GM18520 (cell line): ENCODE measurements around the gene IQGAP1.
"Not testable (repeated sequence)": the region's sequence is repeated elsewhere in the genome, so short reads cannot be mapped to it uniquely, and the experiment has no call there.

Source experiments
- ATAC-seq: cut with Tn5 transposase; IDR thresholded peaks from one replicate; pipeline ENCODE4 v1.9.1; 2021; ENCODE audit not compliant: unreplicated experiment

IQGAP1 gene

DNA sequence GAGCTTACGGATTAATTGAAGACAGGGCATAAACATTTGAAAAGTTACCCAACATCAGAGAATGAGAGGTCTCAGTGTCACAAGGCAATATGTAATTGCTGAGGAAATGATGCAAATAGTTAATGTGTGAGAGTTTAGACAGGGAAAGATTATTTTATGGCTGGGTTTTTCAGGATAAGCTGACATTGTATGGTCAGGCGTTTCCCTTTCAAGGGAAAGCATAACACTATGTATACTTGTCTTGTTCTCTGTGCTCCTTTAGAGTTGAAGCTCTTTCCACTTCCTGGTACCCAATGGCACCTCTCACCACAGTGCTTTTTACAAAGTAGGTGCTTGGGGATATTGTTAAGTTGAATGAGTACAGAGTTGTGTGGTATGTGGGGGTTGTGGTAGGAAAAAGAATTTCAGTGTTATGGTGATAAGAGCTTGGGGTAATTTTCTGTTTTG, 19.9 kb downstream of the IQGAP1 start:
- peak; percentile 59 for ATAC-seq

- ATAC-seq, result no peak
Measured at GRCh38 chr15:90408657-90409056, 20.6 kb downstream of the IQGAP1 start.

DNA sequence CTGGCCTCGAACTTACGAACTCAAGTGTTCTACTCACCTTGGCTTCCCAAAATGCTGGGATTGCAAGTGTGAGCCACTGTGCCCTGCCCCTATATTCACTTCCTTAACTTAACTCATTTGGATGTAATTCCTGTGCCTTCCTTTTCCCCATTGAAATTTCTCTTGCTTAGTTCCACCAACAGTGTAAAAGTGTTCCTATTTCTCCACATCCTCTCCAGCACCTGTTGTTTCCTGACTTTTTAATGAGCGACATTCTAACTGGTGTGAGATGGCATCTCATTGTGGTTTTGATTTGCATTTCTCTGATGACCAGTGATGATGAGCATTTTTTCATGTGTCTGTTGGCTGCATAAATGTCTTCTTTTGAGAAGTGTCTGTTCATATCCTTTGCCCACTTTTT, 21.5 kb downstream of the IQGAP1 start:
- not testable (repeated sequence) for ATAC-seq

DNA sequence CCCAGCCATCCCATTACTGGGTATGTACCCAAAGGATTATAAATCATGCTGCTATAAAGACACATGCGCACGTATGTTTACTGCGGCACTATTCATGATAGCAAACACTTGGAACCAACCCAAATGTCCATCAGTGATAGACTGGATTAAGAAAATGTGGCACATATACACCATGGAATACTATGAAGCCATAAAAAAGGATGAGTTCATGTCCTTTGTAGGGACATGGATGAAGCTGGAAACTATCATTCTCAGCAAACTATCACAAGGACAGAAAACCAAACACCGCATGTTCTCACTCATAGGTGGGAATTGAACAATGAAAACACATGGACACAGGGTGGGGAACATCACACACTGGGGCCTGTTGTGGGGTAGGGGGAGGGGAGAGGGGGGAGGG, 22.3 kb downstream of the IQGAP1 start:
- not testable (repeated sequence) for ATAC-seq

GRCh38 chr15:90411176-90411575, 23.1 kb downstream of the IQGAP1 start:
- no peak for ATAC-seq

DNA sequence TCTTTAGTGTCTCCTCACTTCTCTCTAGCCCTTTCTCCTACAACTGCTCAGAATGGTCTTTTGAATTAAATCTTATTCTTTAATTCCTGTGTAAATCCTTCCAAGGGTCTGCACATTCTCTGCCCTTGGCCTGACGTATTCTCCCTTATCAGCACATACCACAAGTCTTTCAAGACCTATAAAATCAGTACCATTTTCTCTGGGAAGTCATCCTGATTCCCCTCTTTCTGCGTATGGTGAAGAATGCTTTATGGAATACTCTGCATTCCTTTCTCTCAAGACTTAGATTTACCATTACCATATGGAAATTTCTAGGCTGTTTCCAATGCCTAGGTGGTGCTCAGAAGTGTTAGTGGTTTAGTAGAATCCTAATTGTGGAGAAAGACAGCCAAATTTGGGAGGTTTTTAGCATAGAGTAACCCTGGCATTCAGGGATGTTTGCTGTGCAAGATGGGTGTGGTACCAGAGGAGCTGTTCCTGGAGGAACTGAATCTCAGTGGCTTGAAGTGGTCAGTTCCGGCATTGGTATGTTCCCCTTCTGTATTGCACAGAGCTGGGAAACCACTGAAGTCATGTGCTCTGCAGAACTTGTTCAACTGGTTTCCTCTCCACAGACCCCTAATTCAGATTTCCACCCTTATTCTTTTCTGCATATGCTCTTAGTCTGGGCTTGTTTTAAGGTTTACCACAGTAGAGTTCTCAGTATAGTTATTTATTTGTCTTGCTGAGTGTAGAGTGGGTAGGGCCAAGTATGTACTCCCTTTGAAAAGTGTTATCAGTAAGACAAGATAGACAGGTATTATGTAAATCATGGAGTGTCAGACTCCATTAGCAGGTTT, 24.5 kb downstream of the IQGAP1 start:
- ATAC-seq, result peak; percentile 58

- ATAC-seq, result no peak
Measured at GRCh38 chr15:90413411-90414379, 25.7 kb downstream of the IQGAP1 start.

GRCh38 chr15:90414408-90415028, 26.5 kb downstream of the IQGAP1 start:
- no peak for ATAC-seq

GRCh38 chr15:90416052-90416451, 28.0 kb downstream of the IQGAP1 start:
- ATAC-seq, result not testable (repeated sequence)

GRCh38 chr15:90418627-90419026, 30.6 kb downstream of the IQGAP1 start:
- ATAC-seq, result no peak

GRCh38 chr15:90419206-90419605, 31.2 kb downstream of the IQGAP1 start:
- no peak for ATAC-seq

DNA sequence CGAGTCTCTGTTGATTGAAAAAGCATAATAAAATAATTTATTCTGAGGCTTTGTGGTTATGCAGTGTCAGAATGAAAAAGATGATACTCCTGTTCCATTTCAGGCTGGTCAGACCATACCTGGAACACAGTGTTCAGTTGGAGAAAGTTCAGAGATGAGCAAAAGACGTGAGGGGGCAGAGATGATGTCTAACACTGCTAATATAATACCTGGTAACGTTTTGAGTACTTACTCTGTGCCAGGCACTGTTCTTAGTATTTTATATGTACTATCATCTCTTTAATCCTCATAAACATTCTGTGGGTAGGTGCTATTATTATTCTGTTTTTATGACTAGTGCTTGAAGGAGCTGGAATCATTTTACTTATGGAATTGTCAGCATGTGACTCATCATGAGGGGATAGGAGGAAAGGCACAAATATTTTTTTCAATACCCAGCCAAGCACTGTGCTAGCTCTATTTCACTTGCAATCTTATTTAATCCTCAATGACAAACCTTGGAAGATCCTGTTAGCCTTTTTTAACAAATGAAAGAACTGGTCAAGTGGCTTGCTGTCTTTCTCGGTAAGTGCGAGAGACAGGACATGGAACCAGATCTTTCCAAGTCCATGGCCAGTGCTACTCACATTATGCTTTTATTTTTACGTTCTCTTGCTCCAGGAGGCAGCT, 31.8 kb downstream of the IQGAP1 start:
- ATAC-seq, result peak; percentile 51

DNA sequence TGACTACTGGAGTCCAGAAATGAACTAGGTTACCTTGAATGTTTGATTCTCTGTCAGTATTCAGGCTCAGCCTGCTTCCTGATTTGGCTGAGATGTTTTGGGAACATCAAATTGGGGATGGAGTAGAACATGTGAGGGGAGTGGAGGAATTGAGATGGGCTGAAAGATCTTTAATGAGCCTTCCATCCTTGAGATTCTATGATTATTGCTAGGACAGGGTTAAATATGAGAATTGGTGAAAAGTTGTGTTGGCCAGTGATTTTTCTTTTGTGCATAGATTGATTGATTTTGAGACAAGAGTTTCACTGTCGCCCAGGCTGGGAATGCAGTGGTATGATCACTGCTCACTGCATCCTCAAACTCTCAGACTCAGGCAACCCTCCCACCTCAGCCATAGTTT, 32.4 kb downstream of the IQGAP1 start:
- no peak for ATAC-seq

- no peak for ATAC-seq
Measured at GRCh38 chr15:90421527-90421926, 33.5 kb downstream of the IQGAP1 start.

DNA sequence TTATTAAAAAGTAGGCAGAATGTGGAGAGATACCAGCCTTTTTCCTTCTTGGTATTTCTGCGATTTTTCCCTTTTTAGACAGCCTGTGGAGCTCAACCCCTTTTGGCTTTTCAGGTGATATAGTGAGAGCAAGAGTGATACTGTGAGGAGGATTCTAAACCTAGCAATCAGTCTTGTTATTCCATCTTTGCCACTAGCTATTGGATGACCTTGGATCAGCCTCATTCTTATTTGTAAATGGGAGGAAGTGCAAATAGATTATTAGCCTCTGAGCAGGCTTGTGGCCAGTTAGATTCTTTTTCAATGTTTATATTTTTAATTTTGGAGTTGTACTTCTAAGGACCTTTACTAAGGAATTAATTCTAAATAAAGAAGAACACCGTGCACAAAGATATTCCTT, 34.0 kb downstream of the IQGAP1 start:
- no peak for ATAC-seq

DNA sequence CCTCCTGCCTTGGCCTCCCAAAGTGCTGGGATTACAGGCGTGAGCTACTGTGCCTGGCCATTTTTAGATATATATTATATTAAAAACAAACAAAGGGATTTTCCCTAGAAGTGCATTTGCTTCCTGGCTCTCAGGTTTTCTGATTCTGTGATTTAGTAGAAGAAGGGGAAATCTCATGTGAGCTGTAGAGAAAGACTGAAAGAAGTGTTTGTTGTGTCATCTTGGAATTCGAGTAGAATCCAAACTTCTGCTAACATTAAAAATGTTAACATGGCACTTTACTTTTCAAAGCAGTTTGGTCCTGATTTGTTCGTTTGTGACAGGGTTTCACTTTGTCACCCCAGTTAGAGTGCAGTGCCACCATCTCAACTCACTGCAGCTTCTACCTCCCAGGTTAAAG, 34.9 kb downstream of the IQGAP1 start:
- no peak for ATAC-seq

GRCh38 chr15:90423801-90424319, 35.8 kb downstream of the IQGAP1 start:
- no peak for ATAC-seq

GRCh38 chr15:90425726-90426346, 37.8 kb downstream of the IQGAP1 start:
- no peak for ATAC-seq

- ATAC-seq, result no peak
Measured at GRCh38 chr15:90427185-90427584, 39.1 kb downstream of the IQGAP1 start.

DNA sequence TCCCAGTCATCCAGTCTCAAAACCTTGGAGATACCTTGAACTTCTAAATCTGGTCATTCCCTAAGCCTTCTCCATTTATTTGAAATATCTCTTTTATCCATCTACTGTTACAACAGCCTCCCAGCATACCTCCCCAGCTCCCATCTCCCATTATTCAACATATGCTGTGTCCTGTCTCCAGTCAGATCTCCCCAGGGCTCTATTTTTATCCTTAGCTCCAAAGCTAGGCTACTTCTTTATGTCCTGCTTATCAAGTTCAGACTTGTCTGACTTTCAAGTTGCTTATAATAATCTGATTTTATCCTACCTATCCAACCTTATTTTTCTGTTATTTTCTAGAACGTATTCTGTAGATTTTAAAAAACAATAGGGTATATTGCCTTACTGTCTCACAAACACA, 44.2 kb downstream of the IQGAP1 start:
- no peak for ATAC-seq
